Measurements from ENCODE around the gene CARD8. TPM values are rescaled to one million over a fixed set of nuclear protein-coding genes. Genes with fewer than 3 reads are reported as not detected.
A peak's percentile ranks its signal among the peaks of the same experiment; 100 is the strongest.

The CARD8 gene
- total RNA-seq, 4 donors from 2014 or later = 33.7 to 54.0 (median 38.8) TPM

DNA sequence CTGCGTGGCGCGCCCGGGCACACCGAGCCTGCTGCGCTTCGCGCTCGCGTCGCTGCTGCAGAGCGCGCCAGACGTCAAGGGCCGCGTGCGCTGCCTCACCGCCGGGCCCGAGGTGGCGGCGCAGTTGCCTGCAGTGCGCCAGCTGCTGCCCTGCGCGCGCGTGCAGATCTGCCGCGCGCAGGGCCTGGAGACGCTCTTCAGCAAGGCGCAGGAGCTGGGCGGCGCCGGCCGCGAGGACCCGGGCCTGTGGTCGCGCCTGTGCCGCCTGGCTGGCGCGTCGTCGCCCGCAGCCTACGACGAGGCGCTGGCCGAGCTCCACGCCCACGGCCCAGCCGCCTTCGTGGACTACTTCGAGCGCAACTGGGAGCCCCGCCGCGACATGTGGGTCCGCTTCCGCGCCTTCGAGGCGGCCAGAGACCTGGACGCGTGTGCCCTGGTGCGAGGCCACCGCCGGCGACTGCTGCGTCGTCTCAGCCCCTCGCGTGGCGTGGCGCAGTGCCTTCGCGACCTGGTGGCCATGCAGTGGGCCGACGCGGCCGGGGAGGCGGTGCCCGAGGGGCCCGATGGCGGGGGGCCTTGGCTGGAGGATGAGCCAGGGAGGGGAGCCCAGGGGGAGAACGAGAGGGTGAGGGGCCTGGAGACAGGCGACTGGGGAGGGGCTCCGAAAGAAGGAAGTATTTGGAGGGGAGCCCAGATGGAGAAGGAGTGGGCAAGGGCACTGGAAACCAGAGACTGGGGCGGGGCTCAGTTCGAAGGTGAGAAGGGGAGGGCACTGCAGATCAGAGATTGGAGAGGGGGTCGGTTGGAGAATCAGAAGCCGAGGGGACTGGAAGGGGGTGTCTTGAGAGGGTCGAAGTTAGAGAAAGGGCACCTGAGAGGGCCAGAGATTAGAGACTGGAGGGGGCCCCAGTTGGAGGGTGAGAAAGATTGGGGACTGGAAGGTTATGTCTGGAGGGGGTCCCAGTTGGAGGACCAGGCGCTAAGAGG, 60.6 kb downstream of the CARD8 start:
- Histone ChIP-seq H3K4me1 (peaks cover 0 to 9% (median 0%) of the 10 kb centered on the region in 4 donors), H3K4me3 (no peak overlapping the region), H3K27ac (no peak overlapping the region), H3K27me3 (no peaks in the 10 kb centered on the region), H3K36me3 (peaks cover 0 to 44% (median 3%) of the 10 kb centered on the region in 3 donors), H3K9me3 (no peaks in the 10 kb centered on the region)
- no peak for DNase-seq (ENCODE audit: low spot score in 2 of 2)
- no peak for TF ChIP-seq POLR2A (IDR thresholded peaks at IDR 0.05)
- TF ChIP-seq, protein P1, sequence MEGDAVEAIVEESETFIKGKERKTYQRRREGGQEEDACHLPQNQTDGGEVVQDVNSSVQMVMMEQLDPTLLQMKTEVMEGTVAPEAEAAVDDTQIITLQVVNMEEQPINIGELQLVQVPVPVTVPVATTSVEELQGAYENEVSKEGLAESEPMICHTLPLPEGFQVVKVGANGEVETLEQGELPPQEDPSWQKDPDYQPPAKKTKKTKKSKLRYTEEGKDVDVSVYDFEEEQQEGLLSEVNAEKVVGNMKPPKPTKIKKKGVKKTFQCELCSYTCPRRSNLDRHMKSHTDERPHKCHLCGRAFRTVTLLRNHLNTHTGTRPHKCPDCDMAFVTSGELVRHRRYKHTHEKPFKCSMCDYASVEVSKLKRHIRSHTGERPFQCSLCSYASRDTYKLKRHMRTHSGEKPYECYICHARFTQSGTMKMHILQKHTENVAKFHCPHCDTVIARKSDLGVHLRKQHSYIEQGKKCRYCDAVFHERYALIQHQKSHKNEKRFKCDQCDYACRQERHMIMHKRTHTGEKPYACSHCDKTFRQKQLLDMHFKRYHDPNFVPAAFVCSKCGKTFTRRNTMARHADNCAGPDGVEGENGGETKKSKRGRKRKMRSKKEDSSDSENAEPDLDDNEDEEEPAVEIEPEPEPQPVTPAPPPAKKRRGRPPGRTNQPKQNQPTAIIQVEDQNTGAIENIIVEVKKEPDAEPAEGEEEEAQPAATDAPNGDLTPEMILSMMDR (IDR thresholded peaks at IDR 0.05) = no peak
- 72 to 81% methylated on average over 66 to 94 of the region's 95 CpGs for WGBS, 2 donors

DNA sequence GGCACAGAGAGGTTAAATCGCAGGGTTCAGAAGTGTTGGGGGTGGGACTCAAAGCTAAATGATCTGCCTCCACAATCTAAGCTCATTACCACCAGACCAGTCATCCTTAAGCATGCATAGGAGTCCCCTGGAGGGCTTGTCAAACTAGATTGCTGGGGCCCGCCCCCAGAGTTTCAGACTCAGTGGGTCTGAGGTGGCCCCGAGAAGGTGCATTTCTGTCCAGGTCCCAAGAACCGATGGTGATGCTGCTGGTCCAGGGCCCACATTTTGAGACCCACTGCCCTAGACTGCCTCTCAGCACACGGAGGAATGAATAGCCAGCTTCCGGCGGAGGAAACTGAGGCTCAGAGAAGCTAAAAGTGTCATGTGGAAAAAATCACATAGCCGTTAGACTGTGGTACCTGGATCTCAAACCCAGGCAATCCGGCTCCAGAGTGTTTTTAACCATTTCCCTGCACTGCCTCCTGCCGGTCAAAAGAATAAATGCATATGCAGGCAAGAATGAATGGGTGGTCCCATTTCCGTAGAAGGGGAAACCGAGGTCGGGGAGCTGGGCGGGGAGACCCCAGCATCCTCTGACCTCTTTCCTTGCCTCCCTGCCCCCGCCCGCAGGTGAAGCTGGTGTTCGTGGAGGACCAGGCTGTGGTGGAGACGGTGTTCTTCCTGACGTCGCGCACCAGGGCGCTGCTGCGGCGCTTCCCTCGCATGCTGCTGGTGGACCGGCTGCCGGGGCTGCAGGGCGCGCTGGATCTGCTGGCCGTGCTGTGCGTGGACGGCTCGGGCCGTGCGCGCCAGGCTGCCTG, 61.5 kb downstream of the CARD8 start:
- DNase-seq (ENCODE audit: low spot score in 2 of 2) = no peak
- H3K27ac ChIP-seq = no peak overlapping the region
- WGBS, 2 donors = 68 to 70% methylated on average over 17 to 36 of the region's 36 CpGs

DNA sequence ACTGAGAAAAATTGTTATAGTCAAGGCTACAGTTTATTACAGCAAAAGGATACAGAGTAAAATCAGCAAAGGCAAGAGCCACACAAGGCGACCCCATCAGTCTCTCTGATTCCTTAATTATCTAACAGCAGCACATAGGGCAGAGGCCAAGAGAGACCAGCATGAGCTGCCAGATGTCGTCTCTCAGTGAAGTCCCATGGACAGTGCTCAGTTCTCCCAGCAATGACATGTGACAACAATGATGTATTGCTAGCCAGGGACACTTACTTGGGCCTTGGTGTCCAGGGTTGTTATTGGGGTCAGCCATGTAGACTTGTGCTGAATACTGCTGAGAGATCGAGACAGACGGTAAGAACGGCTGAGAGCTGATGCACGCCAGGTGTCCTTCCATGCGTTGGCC, 63.0 kb downstream of the CARD8 start:
- H3K4me3 ChIP-seq = no peak overlapping the region
- WGBS, 2 donors = 77 to 80% methylated on average over 7 of the region's 7 CpGs
- H3K27me3 ChIP-seq = no peaks in the 10 kb centered on the region
- no peak overlapping the region for H3K27ac ChIP-seq
- no peak for TF ChIP-seq EP300 (IDR thresholded peaks at IDR 0.05)
- TF ChIP-seq, protein P1 (IDR thresholded peaks at IDR 0.05) = no peak
- no peak for TF ChIP-seq POLR2A (IDR thresholded peaks at IDR 0.05)
- no peak for DNase-seq (ENCODE audit: low spot score in 2 of 2)
- peaks cover 0 to 9% (median 0%) of the 10 kb centered on the region in 4 donors for H3K4me1 ChIP-seq
- H3K36me3 ChIP-seq = peaks cover 0 to 63% (median 3%) of the 10 kb centered on the region in 3 donors
- no peaks in the 10 kb centered on the region for H3K9me3 ChIP-seq

More for the DNA sequence above, 61.5 kb downstream of the CARD8 start:
- H3K27me3 ChIP-seq = no peaks in the 10 kb centered on the region
- no peak for TF ChIP-seq EP300 (IDR thresholded peaks at IDR 0.05)
- TF ChIP-seq, protein P1 (IDR thresholded peaks at IDR 0.05) = peak in 4 of 5 experiments; percentile 18 to 39 (median 24)
- peaks cover 0 to 51% (median 3%) of the 10 kb centered on the region in 3 donors for H3K36me3 ChIP-seq
- no peak overlapping the region for H3K4me3 ChIP-seq
- peaks cover 0 to 9% (median 0%) of the 10 kb centered on the region in 4 donors for H3K4me1 ChIP-seq
- no peaks in the 10 kb centered on the region for H3K9me3 ChIP-seq

DNA sequence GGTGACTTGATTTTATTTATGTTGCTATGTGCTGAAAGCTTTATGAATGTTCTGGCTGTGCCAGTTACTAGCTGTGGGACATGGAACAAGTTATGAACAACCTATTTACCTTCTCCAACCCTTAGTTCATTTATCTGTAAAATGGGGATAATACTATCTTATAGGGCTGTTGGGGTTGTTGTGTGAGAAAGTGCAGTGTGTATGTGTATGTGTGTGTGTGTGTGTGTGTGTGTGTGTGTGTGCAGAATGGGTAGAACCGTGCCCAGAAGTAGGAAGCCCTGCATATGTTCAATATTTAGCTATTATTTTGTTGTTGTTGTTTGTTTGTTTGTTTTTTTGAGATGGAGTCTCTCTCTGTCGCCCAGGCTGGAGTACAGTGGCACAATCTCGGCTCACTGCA, 64.8 kb downstream of the CARD8 start:
- Histone ChIP-seq H3K4me1 (no peaks in the 10 kb centered on the region), H3K4me3 (no peak overlapping the region), H3K27me3 (no peaks in the 10 kb centered on the region), H3K27ac (no peak overlapping the region), H3K9me3 (no peaks in the 10 kb centered on the region), H3K36me3 (peaks cover 0 to 69% (median 3%) of the 10 kb centered on the region in 3 donors)
- WGBS, 2 donors = 89 to 95% methylated on average over 3 of the region's 3 CpGs
- TF ChIP-seq POLR2A (IDR thresholded peaks at IDR 0.05) = no peak
- TF ChIP-seq EP300 (IDR thresholded peaks at IDR 0.05) = no peak
- TF ChIP-seq, protein P1 (IDR thresholded peaks at IDR 0.05) = no peak
- DNase-seq (ENCODE audit: low spot score in 2 of 2) = no peak

All from tibial nerve (tissue), 4 donors.